ENCODE results near the gene CDCP2.
A peak's percentile ranks its signal among the peaks of the same experiment; 100 is the strongest.

The CDCP2 gene

DNA sequence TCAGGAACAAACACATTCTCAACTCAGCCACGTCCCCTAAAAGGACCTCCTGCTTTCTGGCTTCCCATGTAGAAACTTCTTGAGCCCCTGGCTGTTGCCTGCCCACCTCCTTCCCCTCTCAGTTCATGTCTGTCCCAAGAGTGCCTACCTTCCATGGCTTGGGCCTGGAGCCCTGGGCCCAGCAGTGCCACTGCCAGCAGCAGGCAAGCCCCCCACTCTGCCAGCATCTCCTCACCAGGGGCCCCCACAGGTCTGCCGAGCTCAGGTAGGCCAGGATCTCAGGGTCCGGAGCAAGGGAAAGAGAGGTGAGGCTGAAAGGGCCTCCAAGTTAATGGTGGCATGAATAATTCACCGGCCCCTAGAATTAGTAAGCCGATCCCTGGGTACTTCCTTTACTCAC lies at the start of gene CDCP2:
CDCP2 (minus strand) TSS at position 305 of the 400 bp plus-strand sequence; CDS start at position 227, 78 bp downstream.
- Histone ChIP-seq H4K20me1 (ENCODE audit: insufficient read depth, low read length) (no peaks in the 10 kb centered on the region), H3K79me2 (ENCODE audit: insufficient read depth, low read length) (no peaks in the 10 kb centered on the region), H3K4me1 (ENCODE audit: insufficient read depth, low read length) (no peaks in the 10 kb centered on the region), H3K27me3 (ENCODE audit: insufficient read depth, low read length, poor library complexity) (no peaks in the 10 kb centered on the region), H3K4me3 (ENCODE audit: low read depth in 1 of 2, low read length in 2 of 2) (no peak within 1 kb of the TSS), H3K36me3 (ENCODE audit: insufficient read depth, low read length) (no peaks in the 10 kb centered on the region), H3K9ac (ENCODE audit: low read depth, low read length) (no peak within 1 kb of the TSS), H2AFZ (ENCODE audit: low read depth, low read length) (no peak within 1 kb of the TSS), H3K9me3 (ENCODE audit: insufficient read depth, low read length, severe bottlenecking) (no peaks in the 10 kb centered on the region), H3K27ac (ENCODE audit: low read length) (no peak within 1 kb of the TSS), H3K4me2 (ENCODE audit: insufficient read depth, low read length) (no peak within 1 kb of the TSS)
- DNase-seq: no peak
- ATAC-seq (ENCODE audit: insufficient read depth, low read depth): no peak
- TF ChIP-seq, protein P1, sequence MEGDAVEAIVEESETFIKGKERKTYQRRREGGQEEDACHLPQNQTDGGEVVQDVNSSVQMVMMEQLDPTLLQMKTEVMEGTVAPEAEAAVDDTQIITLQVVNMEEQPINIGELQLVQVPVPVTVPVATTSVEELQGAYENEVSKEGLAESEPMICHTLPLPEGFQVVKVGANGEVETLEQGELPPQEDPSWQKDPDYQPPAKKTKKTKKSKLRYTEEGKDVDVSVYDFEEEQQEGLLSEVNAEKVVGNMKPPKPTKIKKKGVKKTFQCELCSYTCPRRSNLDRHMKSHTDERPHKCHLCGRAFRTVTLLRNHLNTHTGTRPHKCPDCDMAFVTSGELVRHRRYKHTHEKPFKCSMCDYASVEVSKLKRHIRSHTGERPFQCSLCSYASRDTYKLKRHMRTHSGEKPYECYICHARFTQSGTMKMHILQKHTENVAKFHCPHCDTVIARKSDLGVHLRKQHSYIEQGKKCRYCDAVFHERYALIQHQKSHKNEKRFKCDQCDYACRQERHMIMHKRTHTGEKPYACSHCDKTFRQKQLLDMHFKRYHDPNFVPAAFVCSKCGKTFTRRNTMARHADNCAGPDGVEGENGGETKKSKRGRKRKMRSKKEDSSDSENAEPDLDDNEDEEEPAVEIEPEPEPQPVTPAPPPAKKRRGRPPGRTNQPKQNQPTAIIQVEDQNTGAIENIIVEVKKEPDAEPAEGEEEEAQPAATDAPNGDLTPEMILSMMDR (IDR thresholded peaks at IDR 0.05; ENCODE audit: borderline replicate concordance, extremely low read depth, low read length, poor library complexity, severe bottlenecking): no peak
- no peak for TF ChIP-seq EZH2 (IDR thresholded peaks at IDR 0.05; ENCODE audit: borderline replicate concordance, low read depth, low read length, severe bottlenecking)

DNA sequence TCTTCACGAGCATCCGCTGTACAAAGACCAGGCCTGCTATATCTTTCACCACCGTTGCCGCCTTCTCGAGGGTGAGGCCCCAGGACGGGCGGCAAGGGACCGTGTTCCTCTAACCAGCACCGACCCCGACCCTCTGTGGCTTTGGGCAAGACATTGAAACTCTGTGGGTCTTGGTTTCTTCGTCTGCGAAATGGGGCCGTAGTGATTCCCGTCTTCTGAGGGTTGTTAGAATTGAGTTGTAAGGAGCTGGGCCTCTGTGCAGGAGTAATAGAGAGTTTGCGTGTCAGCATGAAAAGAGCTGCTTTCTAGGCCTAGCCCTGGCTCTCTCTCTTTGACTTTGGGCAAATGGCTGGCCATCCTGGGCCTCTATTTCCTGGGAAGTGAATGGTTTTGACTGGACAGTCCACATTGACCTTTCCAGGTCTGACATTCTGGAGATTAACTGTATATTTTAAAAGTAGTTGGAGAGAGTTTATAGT lies 47.8 kb upstream of the CDCP2 start:
- Histone ChIP-seq H3K4me2 (ENCODE audit: insufficient read depth, low read length) (peak overlapping the region; percentile 96), H3K4me3 (ENCODE audit: low read depth in 1 of 2, low read length in 2 of 2) (peak overlapping the region; percentile 67 to 90), H3K4me1 (ENCODE audit: insufficient read depth, low read length) (peaks cover 39% of the 10 kb centered on the region), H3K27me3 (ENCODE audit: insufficient read depth, low read length, poor library complexity) (no peaks in the 10 kb centered on the region), H4K20me1 (ENCODE audit: insufficient read depth, low read length) (peaks cover 6% of the 10 kb centered on the region; the same call in 1 of the 2 replicates), H2AFZ (ENCODE audit: low read depth, low read length) (peak overlapping the region; percentile 87), H3K79me2 (ENCODE audit: insufficient read depth, low read length) (peaks cover 56% of the 10 kb centered on the region), H3K9ac (ENCODE audit: low read depth, low read length) (peak overlapping the region; percentile 80), H3K27ac (ENCODE audit: low read length) (peak overlapping the region; percentile 78), H3K36me3 (ENCODE audit: insufficient read depth, low read length) (peaks cover 48% of the 10 kb centered on the region), H3K9me3 (ENCODE audit: insufficient read depth, low read length, severe bottlenecking) (no peaks in the 10 kb centered on the region)
- DNase-seq: no peak
- TF ChIP-seq, protein P1 (IDR thresholded peaks at IDR 0.05; ENCODE audit: borderline replicate concordance, extremely low read depth, low read length, poor library complexity, severe bottlenecking): no peak
- ATAC-seq (ENCODE audit: insufficient read depth, low read depth): peak; percentile 36

DNA sequence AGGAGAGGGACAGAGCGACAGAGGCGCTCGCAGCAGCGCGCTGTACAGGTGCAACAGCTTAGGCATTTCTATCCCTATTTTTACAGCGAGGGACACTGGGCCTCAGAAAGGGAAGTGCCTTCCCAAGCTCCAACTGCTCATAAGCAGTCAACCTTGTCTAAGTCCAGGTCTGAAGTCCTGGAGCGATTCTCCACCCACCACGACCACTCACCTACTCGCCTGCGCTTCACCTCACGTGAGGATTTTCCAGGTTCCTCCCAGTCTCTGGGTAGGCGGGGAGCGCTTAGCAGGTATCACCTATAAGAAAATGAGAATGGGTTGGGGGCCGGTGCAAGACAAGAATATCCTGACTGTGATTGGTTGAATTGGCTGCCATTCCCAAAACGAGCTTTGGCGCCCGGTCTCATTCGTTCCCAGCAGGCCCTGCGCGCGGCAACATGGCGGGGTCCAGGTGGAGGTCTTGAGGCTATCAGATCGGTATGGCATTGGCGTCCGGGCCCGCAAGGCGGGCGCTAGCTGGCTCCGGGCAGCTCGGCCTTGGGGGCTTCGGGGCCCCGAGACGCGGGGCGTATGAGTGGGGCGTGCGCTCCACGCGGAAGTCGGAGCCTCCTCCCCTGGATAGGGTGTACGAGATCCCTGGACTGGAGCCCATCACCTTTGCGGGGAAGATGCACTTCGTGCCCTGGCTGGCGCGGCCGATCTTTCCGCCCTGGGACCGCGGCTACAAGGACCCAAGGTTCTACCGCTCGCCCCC lies 47.1 kb upstream of the CDCP2 start, which contains the start of the genes CYB5RL and MRPL37:
CYB5RL (minus strand) TSS at position 266 of the 754 bp plus-strand sequence. CDS start 4,414 bp downstream, outside the sequence.
MRPL37 (plus strand) TSS at position 403 of the 754 bp plus-strand sequence; CDS start at position 480, 77 bp downstream.
- TF ChIP-seq, protein P1 (IDR thresholded peaks at IDR 0.05; ENCODE audit: borderline replicate concordance, extremely low read depth, low read length, poor library complexity, severe bottlenecking): no peak
- no peak for TF ChIP-seq EZH2 (IDR thresholded peaks at IDR 0.05; ENCODE audit: borderline replicate concordance, low read depth, low read length, severe bottlenecking)
- H3K27ac ChIP-seq (ENCODE audit: low read length): peak within 1 kb of the TSS; percentile 78
- peaks cover 52% of the 10 kb centered on the region for H3K79me2 ChIP-seq (ENCODE audit: insufficient read depth, low read length)

More for the DNA sequence above, 47.1 kb upstream of the CDCP2 start, which contains the start of the genes CYB5RL and MRPL37:
- H3K27me3 ChIP-seq (ENCODE audit: insufficient read depth, low read length, poor library complexity): no peaks in the 10 kb centered on the region
- DNase-seq (peak; percentile 95), ATAC-seq (ENCODE audit: insufficient read depth, low read depth) (peak; percentile 97)
- H3K4me3 ChIP-seq (ENCODE audit: low read depth in 1 of 2, low read length in 2 of 2): peak within 1 kb of the TSS; percentile 67 to 90
- peak within 1 kb of the TSS; percentile 96 for H3K4me2 ChIP-seq (ENCODE audit: insufficient read depth, low read length)
- peak within 1 kb of the TSS; percentile 94 for H2AFZ ChIP-seq (ENCODE audit: low read depth, low read length)
- peaks cover 39% of the 10 kb centered on the region for H3K4me1 ChIP-seq (ENCODE audit: insufficient read depth, low read length)
- peaks cover 48% of the 10 kb centered on the region for H3K36me3 ChIP-seq (ENCODE audit: insufficient read depth, low read length)
- peaks cover 6% of the 10 kb centered on the region; the same call in 1 of the 2 replicates for H4K20me1 ChIP-seq (ENCODE audit: insufficient read depth, low read length)
- no peaks in the 10 kb centered on the region for H3K9me3 ChIP-seq (ENCODE audit: insufficient read depth, low read length, severe bottlenecking)
- peak within 1 kb of the TSS; percentile 80 for H3K9ac ChIP-seq (ENCODE audit: low read depth, low read length)
